Measurements from ENCODE around the gene COMMD1. TPM values are rescaled to one million over a fixed set of nuclear protein-coding genes. Genes with fewer than 3 reads are reported as not detected.
A peak's percentile ranks its signal among the peaks of the same experiment; 100 is the strongest.

Gene COMMD1
- total RNA-seq, 1 donor from 2014 or later: 26.6 TPM

- intact Hi-C loops (cut with DNase I): no loop called here
- ATAC-seq: peak in 1 of 2 donors; percentile 61
- TF ChIP-seq CTCF (IDR thresholded peaks at IDR 0.05): no peak
- Histone ChIP-seq H3K27me3 (ENCODE audit: low read depth) (no peaks in the 10 kb centered on the region), H3K4me3 (no peak overlapping the region), H3K36me3 (no peaks in the 10 kb centered on the region), H3K27ac (no peak overlapping the region), H3K9me3 (no peaks in the 10 kb centered on the region), H3K4me1 (no peaks in the 10 kb centered on the region)
- DNase-seq: no peak
Measured at GRCh38 chr2:61970807-61971556, 65.5 kb downstream of the COMMD1 start.

GRCh38 chr2:61978522-61978921, 73.0 kb downstream of the COMMD1 start:
- H3K27me3 ChIP-seq (ENCODE audit: low read depth): no peaks in the 10 kb centered on the region
- peaks cover 16% of the 10 kb centered on the region for H3K9me3 ChIP-seq
- no peak overlapping the region for H3K4me3 ChIP-seq
- TF ChIP-seq CTCF (IDR thresholded peaks at IDR 0.05): no peak
- intact Hi-C loops (cut with DNase I): no loop called here
- H3K4me1 ChIP-seq: peaks cover 11% of the 10 kb centered on the region
- H3K27ac ChIP-seq: no peak overlapping the region
- no peaks in the 10 kb centered on the region for H3K36me3 ChIP-seq
- no peak for DNase-seq
- peak; percentile 76 for ATAC-seq

- no peak overlapping the region for H3K4me3 ChIP-seq
- H3K9me3 ChIP-seq: peaks cover 16% of the 10 kb centered on the region
- peaks cover 11% of the 10 kb centered on the region for H3K4me1 ChIP-seq
- no peak for DNase-seq
- intact Hi-C loops (cut with DNase I): no loop called here
- no peak overlapping the region for H3K27ac ChIP-seq
- H3K36me3 ChIP-seq: no peaks in the 10 kb centered on the region
- no peak for ATAC-seq
- H3K27me3 ChIP-seq (ENCODE audit: low read depth): no peaks in the 10 kb centered on the region
- TF ChIP-seq CTCF (IDR thresholded peaks at IDR 0.05): no peak
Measured at GRCh38 chr2:61980758-61981157, 75.3 kb downstream of the COMMD1 start.

- no peak for ATAC-seq
- no peak overlapping the region for H3K27ac ChIP-seq
- no peaks in the 10 kb centered on the region for H3K27me3 ChIP-seq (ENCODE audit: low read depth)
- DNase-seq: no peak
- H3K9me3 ChIP-seq: peaks cover 16% of the 10 kb centered on the region
- no peaks in the 10 kb centered on the region for H3K36me3 ChIP-seq
- H3K4me3 ChIP-seq: no peak overlapping the region
- no peak for TF ChIP-seq CTCF (IDR thresholded peaks at IDR 0.05)
- intact Hi-C loops (cut with DNase I): no loop called here
- H3K4me1 ChIP-seq: no peaks in the 10 kb centered on the region
Measured at GRCh38 chr2:61984682-61985081, 79.2 kb downstream of the COMMD1 start.

GRCh38 chr2:61988462-61989366, 83.2 kb downstream of the COMMD1 start:
- no peaks in the 10 kb centered on the region for H3K4me1 ChIP-seq
- H3K9me3 ChIP-seq: no peaks in the 10 kb centered on the region
- no peak for TF ChIP-seq CTCF (IDR thresholded peaks at IDR 0.05)
- no peaks in the 10 kb centered on the region for H3K27me3 ChIP-seq (ENCODE audit: low read depth)
- no peak overlapping the region for H3K4me3 ChIP-seq
- intact Hi-C loops (cut with DNase I): no loop called here
- no peak for ATAC-seq
- H3K36me3 ChIP-seq: no peaks in the 10 kb centered on the region
- H3K27ac ChIP-seq: no peak overlapping the region
- DNase-seq: no peak
